IPS-11a (cell line): ENCODE data around the gene TAPBP.
"Not testable (repeated sequence)": the region's sequence is repeated elsewhere in the genome, so short reads cannot be mapped to it uniquely, and the experiment has no call there.

ENCODE experiments used
- H3K4me3 ChIP-seq: one replicate; pipeline ENCODE4 v1.5.1; 2013; ENCODE audit warnings: low read depth, low read length, control low read depth

Gene TAPBP

GRCh38 chr6:33313709-33314514, at the start of gene TAPBP:
TSS of gene TAPBP (minus strand) at chr6:33314078. CDS start at chr6:33314041, 37 bp downstream.
- H3K4me3 ChIP-seq = peak within 1 kb of the TSS; percentile 89

GRCh38 chr6:33363486-33363885, 49.6 kb upstream of the TAPBP start:
- not testable (repeated sequence) for H3K4me3 ChIP-seq

GRCh38 chr6:33359331-33359730, 45.5 kb upstream of the TAPBP start:
- H3K4me3 ChIP-seq = no peak overlapping the region

DNA sequence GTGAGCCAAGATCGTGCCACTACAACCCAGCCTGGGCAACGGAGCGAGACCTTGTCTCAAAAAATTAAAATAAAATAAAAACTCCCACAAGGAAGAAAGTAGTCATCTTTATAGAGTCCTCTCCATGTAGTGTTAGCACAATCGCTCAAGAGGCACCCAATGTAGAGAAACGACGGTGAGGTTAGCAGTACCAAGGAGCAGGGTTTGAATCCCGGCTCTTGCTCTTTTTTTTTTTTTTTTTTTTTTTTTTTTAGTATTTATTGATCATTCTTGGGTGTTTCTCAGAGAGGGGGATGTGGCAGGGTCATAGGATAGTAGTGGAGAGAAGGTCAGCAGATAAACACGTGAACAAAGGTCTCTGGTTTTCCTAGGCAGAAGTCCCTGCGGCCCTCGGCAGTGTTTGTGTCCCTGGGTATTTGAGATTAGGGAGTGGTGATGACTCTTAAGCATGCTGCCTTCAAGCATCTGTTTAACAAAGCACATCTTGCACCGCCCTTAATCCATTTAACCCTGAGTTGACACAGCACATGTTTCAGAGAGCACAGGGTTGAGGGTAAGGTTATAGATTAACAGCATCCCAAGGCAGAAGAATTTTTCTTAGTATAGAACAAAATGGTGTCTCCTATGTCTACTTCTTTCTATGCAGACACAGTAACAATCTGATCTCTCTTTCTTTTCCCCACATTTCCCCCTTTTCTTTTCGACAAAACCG, 43.4 kb upstream of the TAPBP start:
- H3K4me3 ChIP-seq = not testable (repeated sequence)

- H3K4me3 ChIP-seq = no peak overlapping the region
These were observed 42.4 kb upstream of the TAPBP start for GRCh38 chr6:33356295-33356694.

GRCh38 chr6:33355860-33356259, 42.0 kb upstream of the TAPBP start:
- not testable (repeated sequence) for H3K4me3 ChIP-seq

GRCh38 chr6:33347816-33348215, 33.9 kb upstream of the TAPBP start:
- no peak overlapping the region for H3K4me3 ChIP-seq

DNA sequence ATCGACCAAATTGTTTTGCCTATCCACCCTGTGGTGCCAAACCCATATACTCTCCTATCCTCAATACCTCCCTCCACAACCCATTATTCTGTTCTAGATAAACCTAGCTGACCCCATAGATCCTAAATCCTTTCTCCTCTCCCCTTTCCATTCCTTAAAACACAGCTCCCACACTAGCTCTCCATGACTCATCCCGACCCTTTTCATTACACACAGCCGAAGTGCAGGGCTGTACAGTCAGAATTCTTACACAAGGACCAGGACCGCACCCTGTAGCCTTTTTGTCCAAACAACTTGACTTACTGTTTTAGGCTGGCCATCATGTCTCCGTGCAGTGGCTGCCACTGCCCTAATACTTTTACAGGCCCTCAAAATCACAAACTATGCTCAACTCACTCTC, 33.1 kb upstream of the TAPBP start:
- H3K4me3 ChIP-seq = not testable (repeated sequence)

- no peak overlapping the region for H3K4me3 ChIP-seq
These were observed 31.1 kb upstream of the TAPBP start for GRCh38 chr6:33344701-33345697.

DNA sequence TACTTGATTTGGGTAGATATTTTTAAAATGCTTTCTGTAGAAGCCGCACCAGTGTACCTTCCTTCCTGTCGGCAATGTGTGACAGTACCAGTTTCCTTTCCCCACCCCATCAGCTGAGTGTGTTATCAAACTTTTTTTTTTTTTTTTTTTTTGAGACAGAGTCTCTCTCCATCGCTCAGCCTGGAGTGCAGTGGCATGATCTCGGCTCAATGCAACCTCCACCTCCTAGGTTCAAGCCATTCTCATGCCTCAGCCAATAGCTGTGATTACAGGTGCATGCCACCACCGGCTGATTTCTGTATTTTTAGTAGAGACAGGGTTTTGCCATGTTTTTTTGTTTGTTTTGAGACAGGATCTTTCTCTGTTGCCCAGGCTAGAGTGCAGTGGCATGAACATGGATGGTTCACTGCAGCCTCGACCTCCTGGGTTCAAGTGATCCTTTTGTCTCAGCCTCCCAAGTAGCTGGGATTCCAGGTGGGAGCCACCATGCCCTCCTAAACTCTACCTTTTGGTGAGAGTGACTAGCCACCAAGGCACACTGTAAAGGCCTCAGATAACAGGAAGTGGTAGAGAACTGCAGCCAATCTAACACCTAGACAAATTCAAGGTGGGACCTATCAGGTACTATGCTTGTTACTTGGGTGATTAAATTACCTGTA, 30.2 kb upstream of the TAPBP start:
- no peak overlapping the region for H3K4me3 ChIP-seq

DNA sequence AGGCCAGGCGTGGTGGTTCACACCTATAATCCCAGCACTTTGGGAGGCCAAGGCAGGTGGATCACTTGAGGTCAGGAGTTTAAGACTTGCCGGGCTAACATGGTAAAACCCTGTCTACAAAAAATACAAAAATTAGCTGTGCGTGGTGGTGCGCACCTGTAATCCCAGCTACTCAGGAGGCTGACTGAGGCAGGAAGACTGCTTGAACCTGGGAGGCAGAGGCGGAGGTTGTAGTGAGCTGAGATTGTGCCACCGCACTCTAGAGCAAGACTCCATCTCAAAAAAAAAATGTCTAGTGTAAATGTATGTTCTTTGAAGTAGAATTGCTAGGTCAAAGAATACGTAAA, 29.7 kb upstream of the TAPBP start:
- not testable (repeated sequence) for H3K4me3 ChIP-seq

DNA sequence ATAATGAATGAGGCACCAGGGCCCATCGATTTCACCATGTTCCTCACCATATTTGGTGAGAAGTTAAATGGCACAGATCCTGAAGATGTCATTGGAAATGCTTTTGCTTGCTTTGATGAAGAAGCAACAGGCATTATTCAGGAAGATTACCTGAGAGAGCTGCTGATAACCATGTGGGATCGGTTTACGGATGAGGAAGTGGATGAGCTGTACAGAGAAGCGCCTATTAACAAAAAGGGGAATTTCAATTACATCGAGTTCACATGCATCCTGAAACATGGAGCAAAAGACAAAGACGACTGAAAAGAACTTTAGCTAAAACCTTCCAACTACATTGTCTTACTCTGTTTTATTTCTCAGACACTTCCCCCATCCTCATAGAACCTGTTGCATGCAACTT, 25.3 kb upstream of the TAPBP start:
- H3K4me3 ChIP-seq = no peak overlapping the region

DNA sequence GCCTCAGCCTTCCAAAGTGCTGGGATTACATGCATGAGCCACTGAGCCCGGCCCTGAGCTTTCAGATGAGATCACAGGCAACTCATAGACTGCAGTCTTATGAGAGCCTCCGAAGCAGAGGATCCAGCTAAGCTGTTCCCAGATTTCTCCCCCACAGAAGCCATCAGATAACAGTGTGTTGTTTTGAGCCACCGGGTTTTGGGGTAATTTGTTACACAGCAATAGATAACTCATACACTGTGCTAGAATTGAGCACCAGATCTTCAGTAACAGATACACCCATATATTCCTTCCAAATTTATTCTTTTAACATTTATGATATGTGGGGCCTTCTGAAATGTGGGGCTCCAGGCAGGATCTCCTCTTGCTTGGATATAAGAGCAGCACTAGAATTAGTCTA, 22.6 kb upstream of the TAPBP start:
- no peak overlapping the region for H3K4me3 ChIP-seq

- H3K4me3 ChIP-seq = no peak overlapping the region
These were observed 22.0 kb upstream of the TAPBP start for GRCh38 chr6:33335916-33336315.

- no peak overlapping the region for H3K4me3 ChIP-seq
These were observed 19.8 kb upstream of the TAPBP start for GRCh38 chr6:33333666-33334065.

GRCh38 chr6:33330736-33331135, 16.9 kb upstream of the TAPBP start:
- H3K4me3 ChIP-seq = no peak overlapping the region

GRCh38 chr6:33329058-33329457, 15.2 kb upstream of the TAPBP start:
- H3K4me3 ChIP-seq = no peak overlapping the region

DNA sequence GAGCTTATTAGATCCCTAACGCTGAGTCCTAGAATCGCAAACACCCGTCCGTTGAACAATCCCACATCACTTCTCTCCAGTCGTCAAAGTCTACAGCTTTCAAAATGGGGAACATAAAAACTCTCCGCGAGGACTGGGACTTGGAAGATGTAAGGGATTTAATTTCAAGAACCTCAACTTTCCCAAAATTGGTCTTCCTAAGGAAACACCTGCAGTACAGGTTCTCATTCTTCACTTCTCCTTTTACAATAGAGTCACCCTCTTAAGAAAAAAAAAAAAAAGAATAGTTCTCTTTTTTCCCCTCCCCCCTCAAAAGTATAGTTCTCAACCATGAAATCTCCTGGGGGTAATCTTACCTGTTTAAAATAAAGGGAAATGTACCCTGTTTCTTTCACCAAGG, 10.2 kb upstream of the TAPBP start:
- H3K4me3 ChIP-seq = peak overlapping the region; percentile 85

- H3K4me3 ChIP-seq = peak overlapping the region; percentile 85
These were observed 9.7 kb upstream of the TAPBP start for GRCh38 chr6:33323623-33323948.

DNA sequence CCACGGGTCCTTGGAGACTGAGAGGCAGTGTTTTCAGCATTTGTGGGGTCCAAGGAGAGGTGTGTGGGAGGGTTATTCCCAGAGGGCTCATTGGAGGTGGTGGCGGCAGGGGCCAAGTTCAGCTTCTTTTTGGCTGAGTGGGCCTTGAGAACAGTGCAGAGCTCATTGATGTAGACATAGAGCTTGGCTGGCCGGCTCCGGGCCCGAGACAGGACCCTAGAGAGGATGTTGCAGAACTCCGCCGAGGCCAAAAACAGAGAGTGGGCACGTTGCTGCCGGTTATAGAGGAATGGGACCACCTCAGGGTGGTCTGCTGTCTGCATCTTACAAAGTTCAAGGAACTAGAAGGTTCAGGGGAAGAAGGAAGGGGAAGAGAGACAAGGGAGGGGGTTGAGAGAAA, 7.3 kb upstream of the TAPBP start:
- no peak overlapping the region for H3K4me3 ChIP-seq
